Hippocampal formation (tissue), 2 donors: ENCODE measurements around the gene NBEA.

ENCODE experiments used
- DNase-seq, 2 donors: peaks; one replicate each; lab custom pipeline; 2025; lab: John Stamatoyannopoulos, UW

Gene NBEA

GRCh38 chr13:35702316-35702715 lies 760.2 kb downstream of the NBEA start:
- DNase-seq: no peak

GRCh38 chr13:35703061-35703460 lies 761.0 kb downstream of the NBEA start:
- no peak for DNase-seq

GRCh38 chr13:35704331-35704730 lies 762.3 kb downstream of the NBEA start:
- DNase-seq: no peak

- no peak for DNase-seq
Measured at GRCh38 chr13:35706281-35706680, 764.2 kb downstream of the NBEA start.

- DNase-seq: no peak
Measured at GRCh38 chr13:35706721-35707120, 764.7 kb downstream of the NBEA start.

- no peak for DNase-seq
Measured at GRCh38 chr13:35711909-35712308, 769.8 kb downstream of the NBEA start.

GRCh38 chr13:35712907-35713761 lies 771.1 kb downstream of the NBEA start:
- DNase-seq: no peak

GRCh38 chr13:35714121-35714520 lies 772.1 kb downstream of the NBEA start:
- DNase-seq: no peak

- no peak for DNase-seq
Measured at GRCh38 chr13:35714588-35715377, 772.7 kb downstream of the NBEA start.

GRCh38 chr13:35716186-35716585 lies 774.1 kb downstream of the NBEA start:
- no peak for DNase-seq

- no peak for DNase-seq
Measured at GRCh38 chr13:35716729-35717128, 774.7 kb downstream of the NBEA start.

GRCh38 chr13:35718084-35718483 lies 776.0 kb downstream of the NBEA start:
- DNase-seq: no peak

GRCh38 chr13:35720290-35720689 lies 778.2 kb downstream of the NBEA start:
- DNase-seq: no peak

- peak in 1 of 2 donors; percentile 33 for DNase-seq
Measured at GRCh38 chr13:35720690-35721554, 778.9 kb downstream of the NBEA start.
